ENCODE results near the gene PNLIP.

Gene PNLIP

GRCh38 chr10:116545756-116546155 is at the start of gene PNLIP:
PNLIP (plus strand) TSS chr10:116545931; CDS start chr10:116546093, 162 bp downstream.
- DNase-seq (ENCODE audit: low read depth in 2 of 2, low spot score in 1 of 2), result no peak

- no peak for DNase-seq (ENCODE audit: low read depth in 2 of 2, low spot score in 1 of 2)
These were observed 40.9 kb upstream of the PNLIP start for GRCh38 chr10:116504786-116505185.

GRCh38 chr10:116510565-116510964 is 35.2 kb upstream of the PNLIP start:
- no peak for DNase-seq (ENCODE audit: low read depth in 2 of 2, low spot score in 1 of 2)

- no peak for DNase-seq (ENCODE audit: low read depth in 2 of 2, low spot score in 1 of 2)
These were observed 34.4 kb upstream of the PNLIP start for GRCh38 chr10:116511365-116511764.

- DNase-seq (ENCODE audit: low read depth in 2 of 2, low spot score in 1 of 2), result no peak
These were observed 24.1 kb upstream of the PNLIP start for GRCh38 chr10:116521424-116522290.

- no peak for DNase-seq (ENCODE audit: low read depth in 2 of 2, low spot score in 1 of 2)
These were observed 22.8 kb upstream of the PNLIP start for GRCh38 chr10:116522803-116523381.

- DNase-seq (ENCODE audit: low read depth in 2 of 2, low spot score in 1 of 2), result no peak
These were observed 21.0 kb upstream of the PNLIP start for GRCh38 chr10:116524736-116525135.

GRCh38 chr10:116526219-116526618 is 19.5 kb upstream of the PNLIP start:
- no peak for DNase-seq (ENCODE audit: low read depth in 2 of 2, low spot score in 1 of 2)

GRCh38 chr10:116536810-116537209 is 8.9 kb upstream of the PNLIP start:
- DNase-seq (ENCODE audit: low read depth in 2 of 2, low spot score in 1 of 2), result no peak

- no peak for DNase-seq (ENCODE audit: low read depth in 2 of 2, low spot score in 1 of 2)
These were observed 7.3 kb upstream of the PNLIP start for GRCh38 chr10:116538456-116538855.

- no peak for DNase-seq (ENCODE audit: low read depth in 2 of 2, low spot score in 1 of 2)
These were observed 6.7 kb upstream of the PNLIP start for GRCh38 chr10:116538992-116539391.

- no peak for DNase-seq (ENCODE audit: low read depth in 2 of 2, low spot score in 1 of 2)
These were observed 4.9 kb upstream of the PNLIP start for GRCh38 chr10:116540814-116541213.

GRCh38 chr10:116542007-116542677 is 3.6 kb upstream of the PNLIP start:
- no peak for DNase-seq (ENCODE audit: low read depth in 2 of 2, low spot score in 1 of 2)

GRCh38 chr10:116545122-116545521 is 609 bp upstream of the PNLIP start:
- DNase-seq (ENCODE audit: low read depth in 2 of 2, low spot score in 1 of 2), result no peak

GRCh38 chr10:116548301-116548700 is 2.6 kb downstream of the PNLIP start:
- no peak for DNase-seq (ENCODE audit: low read depth in 2 of 2, low spot score in 1 of 2)

- DNase-seq (ENCODE audit: low read depth in 2 of 2, low spot score in 1 of 2), result no peak
These were observed 7.7 kb downstream of the PNLIP start for GRCh38 chr10:116553378-116553980.

- no peak for DNase-seq (ENCODE audit: low read depth in 2 of 2, low spot score in 1 of 2)
These were observed 8.9 kb downstream of the PNLIP start for GRCh38 chr10:116554628-116555027.

GRCh38 chr10:116555880-116556279 is 10.1 kb downstream of the PNLIP start:
- no peak for DNase-seq (ENCODE audit: low read depth in 2 of 2, low spot score in 1 of 2)

GRCh38 chr10:116557305-116557880 is 11.7 kb downstream of the PNLIP start:
- no peak for DNase-seq (ENCODE audit: low read depth in 2 of 2, low spot score in 1 of 2)

GRCh38 chr10:116565534-116565933 is 19.8 kb downstream of the PNLIP start:
- DNase-seq (ENCODE audit: low read depth in 2 of 2, low spot score in 1 of 2), result no peak

- DNase-seq (ENCODE audit: low read depth in 2 of 2, low spot score in 1 of 2), result no peak
These were observed 21.2 kb downstream of the PNLIP start for GRCh38 chr10:116566932-116567331.
